Muscle layer of colon (tissue), 2 donors: ENCODE results near the gene HMX3.

Source experiments
- H3K27ac ChIP-seq: one replicate; pipeline ENCODE4 v1.7.0; 2013; ENCODE audit warnings: low read depth, mild to moderate bottlenecking, low read length, moderate library complexity
- H3K27me3 ChIP-seq, 2 donors: one replicate each; pipeline ENCODE4 v1.7.0; 2013; ENCODE audit warnings: low read length in 2 of 2, mild to moderate bottlenecking in 2 of 2; ENCODE audit not compliant: insufficient read depth in 2 of 2, control insufficient read depth in 1 of 2
- H3K36me3 ChIP-seq: one replicate; pipeline ENCODE4 v1.7.0; 2013; ENCODE audit warnings: mild to moderate bottlenecking, low read length; ENCODE audit not compliant: insufficient read depth
- H3K4me1 ChIP-seq: one replicate; pipeline ENCODE4 v1.7.0; 2013; ENCODE audit warnings: mild to moderate bottlenecking, low read length; ENCODE audit not compliant: insufficient read depth
- H3K4me3 ChIP-seq, 2 donors: one replicate each; pipeline ENCODE4 v1.7.0; 2013; ENCODE audit warnings: low read length in 2 of 2, low read depth in 1 of 2, mild to moderate bottlenecking in 1 of 2, moderate library complexity in 1 of 2
- H3K9ac ChIP-seq: one replicate; pipeline ENCODE4 v1.7.0; 2013; ENCODE audit warnings: low read length
- H3K9me3 ChIP-seq: one replicate; pipeline ENCODE4 v1.7.0; 2013; ENCODE audit warnings: mild to moderate bottlenecking, low read length
- donor health status: abdominal sarcoma.
- donor health status: Adenocarcinoma of cecum.

HMX3 gene

DNA sequence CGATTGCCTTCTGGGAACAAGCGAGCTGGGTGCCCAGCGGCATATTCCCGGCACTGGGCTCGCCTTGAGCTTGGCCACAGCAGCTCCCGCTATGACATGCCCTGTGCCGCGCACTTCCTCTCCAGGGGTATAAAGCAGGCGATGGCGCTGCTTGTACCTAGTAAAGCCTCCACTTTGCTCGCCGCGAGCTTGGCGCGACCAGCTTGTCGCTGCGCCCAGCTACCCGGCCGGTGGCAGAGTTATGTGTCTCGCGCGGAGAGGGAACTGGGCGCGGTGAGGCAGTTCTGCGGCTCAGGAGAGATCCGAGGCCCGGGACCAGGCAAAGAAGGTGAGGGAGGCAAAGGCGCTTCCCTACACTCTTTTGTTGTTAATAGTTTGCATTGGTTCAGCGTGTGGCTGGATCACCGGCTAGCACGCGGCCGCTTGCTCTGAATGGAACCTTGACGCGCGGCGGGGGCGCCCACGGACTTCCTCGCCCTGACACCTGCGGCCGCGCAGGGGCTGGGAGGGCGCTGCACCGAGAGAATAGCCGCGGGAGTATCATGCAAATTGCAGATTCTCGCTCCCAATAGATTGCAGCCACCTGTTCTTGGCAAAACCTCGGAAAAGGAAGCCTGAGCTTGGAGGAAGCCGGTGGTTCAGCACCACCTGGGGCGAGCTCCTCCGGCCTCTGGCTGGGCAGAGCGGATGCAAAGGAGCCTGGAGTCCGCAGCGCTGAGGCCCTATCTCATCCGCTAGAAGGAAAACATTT, 15.4 kb downstream of the HMX3 start:
- Histone ChIP-seq H3K4me3 (no peak overlapping the region), H3K27me3 (peaks cover 64 to 73% of the 10 kb centered on the region in 2 donors), H3K36me3 (peaks cover 3% of the 10 kb centered on the region), H3K9me3 (no peaks in the 10 kb centered on the region), H3K9ac (no peak overlapping the region), H3K4me1 (peaks cover 22% of the 10 kb centered on the region), H3K27ac (no peak overlapping the region)

GRCh38 chr10:123151737-123152135, 16.0 kb downstream of the HMX3 start:
- peaks cover 22% of the 10 kb centered on the region for H3K4me1 ChIP-seq
- no peak overlapping the region for H3K9ac ChIP-seq
- peaks cover 60 to 67% of the 10 kb centered on the region in 2 donors for H3K27me3 ChIP-seq
- no peak overlapping the region for H3K4me3 ChIP-seq
- H3K27ac ChIP-seq = no peak overlapping the region
- H3K9me3 ChIP-seq = no peaks in the 10 kb centered on the region
- peaks cover 8% of the 10 kb centered on the region for H3K36me3 ChIP-seq

DNA sequence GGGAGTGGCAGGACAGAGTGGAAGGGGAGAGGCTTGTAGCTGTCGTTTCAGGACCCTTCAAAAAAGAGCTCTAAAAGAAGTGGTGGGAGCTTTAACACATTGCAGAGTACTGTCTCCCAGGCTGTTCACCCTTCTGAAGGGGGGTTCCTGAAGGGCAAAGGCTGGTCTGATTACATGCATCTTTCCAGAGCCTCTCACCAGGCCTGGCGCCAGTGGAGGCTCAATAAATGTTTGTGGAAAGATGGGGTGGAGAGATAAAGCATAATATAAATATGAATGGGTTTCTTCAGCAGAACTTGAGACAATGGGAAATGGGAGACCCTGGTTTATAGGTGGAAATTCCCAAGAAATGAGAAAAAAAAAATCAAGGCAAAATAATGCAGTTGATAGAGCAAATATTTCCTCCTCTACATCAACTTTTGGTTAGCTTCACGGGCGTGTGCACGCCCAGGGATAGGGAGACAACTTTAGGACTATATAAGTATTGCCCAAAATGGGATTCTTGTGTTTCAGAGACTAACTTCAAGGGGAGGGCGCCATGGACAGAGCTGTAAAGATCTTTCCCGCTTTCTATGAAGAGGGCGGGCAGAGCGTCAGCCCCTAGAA, 17.8 kb downstream of the HMX3 start:
- Histone ChIP-seq H3K4me1 (peaks cover 22% of the 10 kb centered on the region), H3K4me3 (no peak overlapping the region), H3K27ac (no peak overlapping the region)

GRCh38 chr10:123154092-123154710, 18.4 kb downstream of the HMX3 start, which contains the start of gene BUB3:
BUB3 (plus strand) TSS chr10:123154402; CDS start chr10:123154918, 516 bp downstream.
- peaks cover 22% of the 10 kb centered on the region for H3K4me1 ChIP-seq

More for the DNA sequence above, 17.8 kb downstream of the HMX3 start:
- Histone ChIP-seq H3K9me3 (no peaks in the 10 kb centered on the region), H3K9ac (no peak overlapping the region), H3K27me3 (peaks cover 46 to 48% of the 10 kb centered on the region in 2 donors), H3K36me3 (peaks cover 23% of the 10 kb centered on the region)

GRCh38 chr10:123154711-123155505, 19.1 kb downstream of the HMX3 start:
- Histone ChIP-seq H3K4me1 (peaks cover 19% of the 10 kb centered on the region), H3K27me3 (peaks cover 35% of the 10 kb centered on the region in 2 donors), H3K36me3 (peaks cover 23% of the 10 kb centered on the region), H3K27ac (peak overlapping the region; percentile 87), H3K9ac (peak overlapping the region; percentile 53), H3K4me3 (peak overlapping the region; percentile 94 to 98), H3K9me3 (no peaks in the 10 kb centered on the region)

More at GRCh38 chr10:123154092-123154710, 18.4 kb downstream of the HMX3 start, which contains the start of gene BUB3:
- H3K9ac ChIP-seq = peak within 1 kb of the TSS; percentile 53
- no peaks in the 10 kb centered on the region for H3K9me3 ChIP-seq
- H3K36me3 ChIP-seq = peaks cover 23% of the 10 kb centered on the region
- peak within 1 kb of the TSS; percentile 94 to 98 for H3K4me3 ChIP-seq
- H3K27me3 ChIP-seq = peaks cover 40 to 42% of the 10 kb centered on the region in 2 donors
- H3K27ac ChIP-seq = peak within 1 kb of the TSS; percentile 87

DNA sequence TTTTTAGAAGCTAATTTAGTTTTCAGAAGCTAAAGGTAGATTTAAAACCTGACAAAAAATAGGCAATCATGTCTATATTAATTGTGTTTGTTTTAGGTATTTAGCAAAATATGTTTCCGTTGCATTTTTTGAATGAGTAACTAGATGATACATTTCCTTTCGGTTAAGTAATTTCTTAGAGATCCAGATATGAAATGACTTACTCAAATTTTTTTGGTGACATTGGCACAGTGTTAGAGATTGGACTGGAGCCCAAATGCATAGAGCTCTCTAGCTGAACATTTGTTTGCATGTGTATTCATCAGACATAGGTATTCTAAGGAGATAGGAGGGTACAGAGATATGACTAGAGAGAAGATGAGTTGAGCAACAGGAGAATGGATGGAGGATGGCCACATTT, 20.3 kb downstream of the HMX3 start:
- Histone ChIP-seq H3K9me3 (no peaks in the 10 kb centered on the region), H3K4me1 (peaks cover 14% of the 10 kb centered on the region), H3K27me3 (peaks cover 23 to 24% of the 10 kb centered on the region in 2 donors), H3K27ac (no peak overlapping the region), H3K36me3 (peaks cover 29% of the 10 kb centered on the region), H3K9ac (no peak overlapping the region), H3K4me3 (no peak overlapping the region)

GRCh38 chr10:123157210-123157609, 21.4 kb downstream of the HMX3 start:
- Histone ChIP-seq H3K27ac (no peak overlapping the region), H3K4me1 (peaks cover 14% of the 10 kb centered on the region), H3K9ac (no peak overlapping the region), H3K9me3 (no peaks in the 10 kb centered on the region), H3K27me3 (peaks cover 13 to 14% of the 10 kb centered on the region in 2 donors), H3K4me3 (no peak overlapping the region), H3K36me3 (peaks cover 37% of the 10 kb centered on the region)

DNA sequence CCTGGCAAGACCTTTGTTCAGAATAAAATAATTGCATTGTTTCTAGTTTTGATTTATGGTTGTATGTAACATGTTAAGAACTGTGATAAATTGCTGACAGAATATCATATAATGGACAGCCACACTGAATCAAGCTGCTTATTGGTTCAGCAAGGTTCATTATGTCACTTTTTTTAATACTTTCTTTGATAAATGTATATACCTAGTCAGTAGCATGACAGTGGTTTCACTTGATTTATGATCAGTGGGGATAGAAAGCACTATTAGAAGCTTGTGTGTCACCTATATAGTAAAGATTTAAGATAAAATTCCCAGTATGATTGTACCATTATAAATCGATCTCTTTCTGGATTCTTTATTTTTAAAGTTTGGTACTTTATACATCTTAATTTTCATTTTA, 22.9 kb downstream of the HMX3 start:
- Histone ChIP-seq H3K9me3 (no peaks in the 10 kb centered on the region), H3K27me3 (no peaks in the 10 kb centered on the region), H3K36me3 (peaks cover 51% of the 10 kb centered on the region), H3K4me3 (no peak overlapping the region), H3K9ac (no peak overlapping the region), H3K4me1 (peaks cover 10% of the 10 kb centered on the region), H3K27ac (no peak overlapping the region)

GRCh38 chr10:123160311-123160980, 24.7 kb downstream of the HMX3 start:
- Histone ChIP-seq H3K9ac (no peak overlapping the region), H3K27ac (no peak overlapping the region), H3K4me1 (peaks cover 3% of the 10 kb centered on the region), H3K4me3 (no peak overlapping the region), H3K9me3 (no peaks in the 10 kb centered on the region), H3K36me3 (peaks cover 66% of the 10 kb centered on the region), H3K27me3 (no peaks in the 10 kb centered on the region)

GRCh38 chr10:123164319-123164718, 28.5 kb downstream of the HMX3 start:
- peaks cover 56% of the 10 kb centered on the region for H3K36me3 ChIP-seq

More at GRCh38 chr10:123164319-123164718, 28.5 kb downstream of the HMX3 start:
- H3K4me1 ChIP-seq = no peaks in the 10 kb centered on the region
- H3K27me3 ChIP-seq = no peaks in the 10 kb centered on the region
- H3K9me3 ChIP-seq = no peaks in the 10 kb centered on the region
- H3K9ac ChIP-seq = no peak overlapping the region
- no peak overlapping the region for H3K27ac ChIP-seq
- H3K4me3 ChIP-seq = no peak overlapping the region
